Measurements from ENCODE around the gene SPATA2.
"Not testable (repeated sequence)": the region's sequence is repeated elsewhere in the genome, so short reads cannot be mapped to it uniquely, and the experiment has no call there.

The SPATA2 gene

GRCh38 chr20:49882171-49882970, 33.0 kb downstream of the SPATA2 start:
- no peak for DNase-seq

- no peak for DNase-seq
Measured at GRCh38 chr20:49880724-49881445, 34.4 kb downstream of the SPATA2 start.

- no peak for DNase-seq
Measured at GRCh38 chr20:49880177-49880576, 35.2 kb downstream of the SPATA2 start.

GRCh38 chr20:49878977-49879376, 36.4 kb downstream of the SPATA2 start:
- DNase-seq = no peak

GRCh38 chr20:49877386-49877921, 37.9 kb downstream of the SPATA2 start:
- DNase-seq = no peak

- DNase-seq = no peak
Measured at GRCh38 chr20:49874696-49875095, 40.6 kb downstream of the SPATA2 start.

- DNase-seq = no peak
Measured at GRCh38 chr20:49872056-49872455, 43.3 kb downstream of the SPATA2 start.

DNA sequence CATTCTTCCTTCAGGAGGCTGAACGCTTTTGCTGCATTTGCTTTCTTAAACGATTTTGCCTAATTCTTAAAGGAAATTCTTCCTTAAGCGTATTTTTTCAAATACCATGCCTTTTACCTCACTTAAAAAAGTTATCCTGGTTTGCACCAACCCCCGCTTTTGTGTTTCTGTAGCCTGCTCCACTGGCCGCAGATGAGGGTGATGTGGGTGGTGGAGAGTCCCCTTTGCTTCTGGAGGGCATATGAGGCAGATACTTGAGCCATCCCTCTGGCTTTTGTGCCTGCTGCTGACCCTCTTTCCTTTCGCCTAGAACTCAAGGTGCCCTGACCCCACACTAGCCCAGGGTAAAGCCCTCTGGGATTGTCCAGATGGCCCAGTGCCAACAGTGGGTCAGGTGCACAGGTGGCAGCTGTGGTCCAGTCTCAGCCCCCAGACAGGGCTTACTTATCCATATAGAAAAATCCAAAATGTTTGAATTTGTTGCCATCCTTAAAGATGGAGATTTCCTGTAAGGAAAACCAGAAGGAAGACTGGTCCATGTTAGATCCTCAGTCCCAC, 43.9 kb downstream of the SPATA2 start:
- no peak for DNase-seq

- DNase-seq = no peak
Measured at GRCh38 chr20:49870261-49870660, 45.1 kb downstream of the SPATA2 start.

GRCh38 chr20:49868964-49869363, 46.4 kb downstream of the SPATA2 start:
- DNase-seq = no peak

- DNase-seq = no peak
Measured at GRCh38 chr20:49868538-49868937, 46.8 kb downstream of the SPATA2 start.

DNA sequence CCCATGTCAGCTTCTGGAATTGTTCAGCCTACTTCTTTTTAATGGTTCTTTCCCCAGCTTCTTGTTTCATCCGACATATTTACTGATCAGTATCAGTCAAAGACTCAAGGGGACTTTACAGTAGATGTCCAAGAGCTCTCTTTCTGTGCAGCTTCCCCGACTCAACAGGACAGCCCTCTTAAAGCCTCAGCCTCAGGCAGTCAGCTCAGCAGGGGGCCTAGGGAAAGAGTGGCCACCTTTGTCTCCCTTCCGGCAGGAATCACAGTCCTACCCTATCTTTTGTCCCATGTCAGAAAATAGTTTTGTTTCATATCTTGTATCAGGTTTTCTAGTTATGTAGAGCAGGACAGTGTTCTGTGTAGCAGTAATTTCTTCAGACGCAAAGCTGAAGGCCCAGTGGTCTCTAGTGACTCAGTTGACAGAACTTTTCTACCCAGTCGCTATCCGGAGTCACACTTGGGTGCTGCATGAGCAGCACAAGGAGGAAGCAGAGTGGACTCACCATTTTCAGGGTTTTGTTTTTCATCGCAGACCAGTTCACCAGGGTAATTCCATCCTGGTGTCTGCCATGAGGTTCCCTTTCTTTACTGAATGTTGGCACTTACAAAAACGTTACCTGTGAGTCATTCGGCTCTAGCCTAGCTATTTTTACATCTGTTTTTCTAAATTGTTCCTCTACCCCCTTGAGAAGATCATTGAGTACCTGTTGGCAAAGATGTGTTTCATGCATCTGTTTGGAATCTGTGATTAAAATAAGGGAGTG, 47.7 kb downstream of the SPATA2 start:
- no peak for DNase-seq

DNA sequence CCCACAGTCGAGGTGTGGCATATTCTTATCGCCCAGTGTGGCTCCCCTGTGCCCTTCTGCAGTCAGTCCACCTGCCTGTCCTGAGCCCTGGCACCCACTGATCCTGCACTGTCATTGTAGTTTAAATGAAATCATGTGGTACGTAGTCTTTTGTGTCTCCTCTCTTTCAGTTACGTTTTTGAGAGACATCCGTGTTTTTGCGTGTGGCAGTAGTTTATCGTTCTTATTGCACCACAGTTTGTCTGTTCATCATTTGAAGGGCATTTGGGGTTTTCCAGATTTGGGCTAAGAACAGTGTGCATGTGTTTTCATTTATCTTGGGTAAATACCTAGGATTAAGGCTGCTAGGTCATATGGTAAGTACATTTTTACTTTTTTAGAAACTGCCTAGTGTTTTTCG, 49.3 kb downstream of the SPATA2 start:
- no peak for DNase-seq

DNA sequence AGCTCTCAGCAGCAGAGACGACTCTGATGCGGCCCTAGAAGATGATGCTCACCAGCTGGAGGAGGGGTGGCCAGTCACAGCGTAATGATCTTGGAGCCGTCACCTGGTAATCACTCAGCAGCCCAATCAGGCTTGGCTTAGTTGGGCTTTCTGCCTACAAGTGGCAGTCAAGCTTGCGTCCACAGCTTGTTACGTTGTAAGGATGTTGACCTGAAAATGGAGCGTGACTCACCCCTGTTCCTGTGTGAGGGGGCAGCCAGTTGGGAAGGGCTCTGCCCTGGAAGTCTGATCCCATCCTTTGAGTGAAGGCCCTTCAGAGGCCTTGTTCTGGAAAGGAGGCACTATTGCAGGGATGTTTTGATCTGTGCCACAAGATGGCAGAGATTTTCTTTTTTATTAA, 49.8 kb downstream of the SPATA2 start:
- DNase-seq = no peak

DNA sequence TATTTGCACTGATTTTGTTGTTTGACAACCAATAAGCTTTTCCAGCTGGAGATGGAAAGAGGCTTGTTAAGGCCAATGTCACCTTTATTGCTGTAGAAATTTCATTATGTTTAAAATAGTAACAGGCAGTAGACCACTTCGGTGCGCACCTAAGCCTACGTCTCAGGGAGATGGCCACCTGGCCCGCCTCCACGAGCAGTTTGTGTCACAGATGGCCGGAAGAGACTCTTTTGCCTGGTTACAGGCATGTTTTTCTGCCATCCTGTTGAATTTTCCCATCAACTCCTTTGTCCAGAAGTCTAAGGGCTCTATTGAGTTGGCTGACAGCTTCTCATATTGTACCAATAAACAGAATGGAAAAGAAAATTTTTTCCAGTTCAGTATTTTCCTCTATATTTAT, 51.7 kb downstream of the SPATA2 start:
- DNase-seq = no peak

DNA sequence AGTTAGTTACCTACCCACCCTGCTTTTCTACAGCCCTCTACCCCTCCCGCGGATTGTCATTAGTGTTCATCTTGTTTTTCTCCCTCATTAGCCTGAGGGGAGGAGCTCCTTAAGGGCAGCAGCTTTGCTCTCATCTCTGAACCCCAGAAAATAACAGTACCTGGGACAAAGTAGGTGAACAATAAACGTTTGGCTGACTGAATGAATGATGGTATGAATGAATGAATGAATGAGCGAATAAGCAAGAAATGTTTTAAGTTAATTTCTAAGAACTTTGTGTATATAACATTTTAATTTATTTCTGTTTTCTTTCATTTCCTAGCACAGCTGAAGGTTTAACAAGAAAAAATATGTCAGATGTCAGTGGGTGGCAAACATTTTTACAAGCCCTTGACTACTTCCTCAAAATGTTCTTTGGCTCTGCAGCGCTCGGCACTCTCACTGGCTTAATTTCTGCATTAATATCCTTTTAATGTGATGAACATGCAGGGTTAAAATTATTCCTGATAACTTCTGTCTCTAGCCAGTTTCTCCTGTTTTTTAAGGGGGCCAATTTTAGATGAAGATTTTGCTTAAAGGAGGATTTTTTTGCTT, 52.6 kb downstream of the SPATA2 start:
- DNase-seq = no peak

GRCh38 chr20:49861232-49861631, 54.1 kb downstream of the SPATA2 start:
- DNase-seq = not testable (repeated sequence)

GRCh38 chr20:49859807-49860206, 55.5 kb downstream of the SPATA2 start:
- no peak for DNase-seq

DNA sequence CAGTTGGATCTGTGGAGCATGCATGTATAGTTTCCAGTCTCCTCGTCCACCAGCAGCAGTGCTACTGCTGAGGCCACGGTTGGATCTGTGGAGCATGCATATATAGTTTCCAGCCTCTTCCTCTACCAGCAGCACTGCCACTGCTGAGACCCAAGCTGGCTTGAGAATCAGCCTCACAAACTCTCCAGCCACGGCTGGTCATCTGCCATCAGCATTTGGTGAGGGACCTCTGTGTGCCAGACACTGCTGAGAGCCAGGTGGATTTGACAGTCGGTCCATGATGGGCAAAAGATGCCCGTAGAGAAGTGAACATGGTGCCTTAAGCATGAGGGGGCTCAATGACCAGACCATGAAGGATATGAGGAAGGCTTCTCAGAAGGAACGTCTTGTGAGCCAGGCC, 56.3 kb downstream of the SPATA2 start:
- no peak for DNase-seq

DNA sequence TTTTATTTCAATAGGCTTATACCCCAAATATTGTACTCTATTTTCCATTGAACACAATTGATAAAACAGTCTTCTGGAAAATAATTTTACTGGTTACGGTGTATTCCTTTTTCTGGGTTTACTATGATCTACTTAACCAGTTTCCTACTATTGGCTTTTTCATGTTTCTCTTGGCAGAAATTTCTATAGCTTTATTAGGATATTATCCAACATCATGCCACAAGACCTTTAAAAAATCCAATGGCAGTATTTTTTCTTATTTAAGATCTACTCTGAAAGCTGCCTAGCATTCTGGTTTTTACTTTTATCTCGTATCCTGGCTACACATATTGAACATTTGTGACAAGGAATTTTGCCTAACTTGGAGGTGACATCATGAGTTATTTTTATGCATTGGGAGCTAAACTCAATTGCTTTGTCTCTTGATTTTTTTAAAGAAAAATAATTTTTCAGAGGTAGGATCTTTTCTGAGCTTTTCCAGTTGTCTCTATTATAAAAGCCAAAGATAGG, 57.2 kb downstream of the SPATA2 start:
- no peak for DNase-seq

DNA sequence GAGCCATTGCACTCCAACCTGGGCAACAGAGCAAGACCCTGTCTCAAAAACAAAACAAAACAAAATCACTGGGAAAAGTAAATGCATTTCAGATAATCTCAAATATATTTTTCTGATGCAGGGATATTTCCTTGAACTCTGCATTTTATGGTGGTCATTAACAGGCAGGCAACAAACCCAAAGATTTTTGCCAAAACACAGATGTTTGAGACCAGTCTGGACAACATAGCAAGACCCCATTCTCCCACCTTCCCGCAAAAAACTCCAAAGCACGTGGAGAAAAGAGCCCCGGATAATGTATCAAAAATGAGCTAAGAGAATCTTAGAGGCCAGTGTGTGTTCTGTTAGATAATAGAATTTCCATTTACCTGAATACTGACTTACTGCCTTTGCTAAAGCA, 58.4 kb downstream of the SPATA2 start:
- no peak for DNase-seq

DNA sequence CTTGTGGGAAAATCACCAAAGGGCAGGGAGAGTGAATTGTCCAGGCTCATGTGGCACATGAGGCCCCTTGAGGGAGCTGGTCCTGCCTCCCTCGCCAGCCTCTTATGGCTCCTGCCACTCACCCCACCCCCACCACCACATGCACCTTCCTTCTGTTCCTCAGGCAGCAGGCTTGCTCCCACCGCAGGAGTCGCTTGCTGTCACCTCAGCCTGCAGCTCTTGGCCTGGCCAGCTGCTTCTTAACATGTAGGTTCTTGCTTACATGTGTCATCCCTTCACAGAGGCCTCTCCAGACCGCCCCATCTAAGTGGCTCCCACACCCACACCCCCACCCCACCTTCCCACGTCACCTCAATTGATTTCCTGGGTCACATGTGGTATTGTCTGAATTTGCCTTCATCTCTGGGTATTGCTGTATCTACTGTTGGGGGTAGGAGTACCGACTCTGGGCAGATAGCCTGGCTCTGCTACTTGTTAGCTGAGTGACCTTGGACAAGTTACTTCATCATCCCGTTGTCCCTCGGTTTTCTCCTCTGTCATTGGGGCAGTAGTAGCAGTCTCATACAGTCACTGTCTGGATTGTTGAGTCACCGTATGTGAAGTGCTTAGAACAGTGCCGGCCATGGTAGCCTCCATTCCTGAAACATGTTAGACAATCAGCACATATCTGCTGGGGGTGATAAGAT, 61.0 kb downstream of the SPATA2 start:
- DNase-seq = no peak
